HG02623 (cell line): ENCODE results near the gene TXNRD1.
"Not testable (repeated sequence)": the region's sequence is repeated elsewhere in the genome, so short reads cannot be mapped to it uniquely, and the experiment has no call there.

Source experiments
- ATAC-seq: cut with Tn5 transposase; IDR thresholded peaks from one replicate; pipeline ENCODE4 v1.9.1; 2021; ENCODE audit warnings: moderate library complexity; ENCODE audit not compliant: unreplicated experiment

The TXNRD1 gene

GRCh38 chr12:104215638-104216297 is at the start of gene TXNRD1:
TXNRD1 (plus strand) TSS chr12:104215779; CDS start chr12:104215803, 24 bp downstream.
- peak; percentile 95 for ATAC-seq

GRCh38 chr12:104165801-104166200 is 49.8 kb upstream of the TXNRD1 start:
- no peak for ATAC-seq

- ATAC-seq: no peak
Observed at GRCh38 chr12:104166465-104166864, 49.1 kb upstream of the TXNRD1 start.

GRCh38 chr12:104167519-104168458 is 47.8 kb upstream of the TXNRD1 start:
- no peak for ATAC-seq

GRCh38 chr12:104168596-104168995 is 47.0 kb upstream of the TXNRD1 start:
- ATAC-seq: no peak

- no peak for ATAC-seq
Observed at GRCh38 chr12:104171785-104172569, 43.6 kb upstream of the TXNRD1 start.

GRCh38 chr12:104172570-104172947 is 43.0 kb upstream of the TXNRD1 start:
- no peak for ATAC-seq

- not testable (repeated sequence) for ATAC-seq
Observed at GRCh38 chr12:104173804-104174203, 41.8 kb upstream of the TXNRD1 start.

- ATAC-seq: no peak
Observed at GRCh38 chr12:104175726-104176247, 39.8 kb upstream of the TXNRD1 start.

GRCh38 chr12:104177336-104177662 is 38.3 kb upstream of the TXNRD1 start:
- no peak for ATAC-seq

- ATAC-seq: no peak
Observed at GRCh38 chr12:104177663-104178501, 37.7 kb upstream of the TXNRD1 start.

GRCh38 chr12:104180374-104180773 is 35.2 kb upstream of the TXNRD1 start:
- no peak for ATAC-seq

GRCh38 chr12:104181313-104181712 is 34.3 kb upstream of the TXNRD1 start:
- no peak for ATAC-seq

- ATAC-seq: no peak
Observed at GRCh38 chr12:104182144-104182543, 33.4 kb upstream of the TXNRD1 start.

- no peak for ATAC-seq
Observed at GRCh38 chr12:104182621-104183378, 32.8 kb upstream of the TXNRD1 start.

GRCh38 chr12:104183443-104183842 is 32.1 kb upstream of the TXNRD1 start:
- no peak for ATAC-seq

- ATAC-seq: no peak
Observed at GRCh38 chr12:104187446-104188155, 28.0 kb upstream of the TXNRD1 start.

GRCh38 chr12:104188534-104188933 is 27.0 kb upstream of the TXNRD1 start:
- ATAC-seq: no peak
